Fibroblast of skin of abdomen (primary cell): Measurements from ENCODE around the gene RAB30.

Source experiments
- DNase-seq: peaks from one replicate; pipeline ENCODE4 v3.0.0-alpha.2; 2013

Gene RAB30

DNA sequence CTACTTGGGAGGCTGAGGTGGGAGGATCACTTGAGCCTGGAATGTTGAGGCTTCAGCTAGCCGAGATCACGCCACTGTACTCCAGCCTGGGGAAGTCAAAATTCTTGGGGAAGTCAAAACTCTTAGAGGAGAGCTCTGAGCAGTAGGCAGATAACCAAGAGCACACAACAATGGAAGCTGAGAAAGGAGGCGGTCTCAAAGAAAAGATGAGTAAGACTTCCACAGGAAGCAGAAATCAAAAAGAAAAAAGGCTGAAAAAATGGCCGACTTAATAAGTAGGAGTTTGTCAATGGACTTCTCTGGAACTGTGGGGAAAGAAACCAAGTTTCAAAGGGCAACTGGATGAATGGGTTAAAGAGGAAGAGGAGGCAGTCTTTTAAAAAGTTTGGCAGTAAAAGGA is 32.1 kb downstream of the RAB30 start:
- no peak for DNase-seq

DNA sequence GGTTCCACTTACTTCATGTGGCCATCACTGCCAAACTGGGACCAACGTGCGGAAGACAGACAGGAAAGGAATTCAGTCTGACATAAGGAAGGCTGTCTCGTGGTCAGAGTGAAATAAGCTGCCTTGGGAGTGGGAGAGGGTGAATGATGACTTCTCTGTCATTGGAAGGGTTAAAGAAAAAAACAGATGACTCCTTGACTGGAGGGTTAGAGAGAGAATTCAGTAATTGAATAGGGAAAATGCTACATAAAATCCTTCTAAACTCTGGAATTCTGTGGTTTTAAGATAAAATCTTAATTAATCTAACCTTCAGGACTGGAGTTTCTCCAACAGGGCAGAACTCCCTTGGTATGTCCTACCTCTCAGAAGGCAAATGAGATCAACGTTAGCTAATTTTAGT is 33.8 kb downstream of the RAB30 start:
- DNase-seq: peak; percentile 84

GRCh38 chr11:83036701-83037100 is 35.0 kb downstream of the RAB30 start:
- no peak for DNase-seq

GRCh38 chr11:83035070-83035854 is 36.4 kb downstream of the RAB30 start:
- DNase-seq: peak; percentile 70

DNA sequence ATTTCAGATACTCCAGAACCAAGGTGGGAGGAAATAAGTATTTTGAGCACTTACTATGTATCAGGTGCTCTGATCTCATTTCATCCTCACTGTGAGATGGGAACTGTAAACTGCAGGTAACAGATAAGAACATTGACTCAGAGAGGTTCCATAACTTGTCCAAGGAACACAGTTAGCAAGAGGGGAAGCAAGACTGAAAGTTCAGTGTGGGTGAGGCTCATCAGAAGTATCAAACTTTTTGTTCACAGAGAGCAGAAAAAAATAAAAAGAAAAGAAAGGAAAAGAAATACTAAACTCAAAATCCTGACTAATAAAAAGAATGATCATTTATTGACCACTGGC is 37.1 kb downstream of the RAB30 start:
- no peak for DNase-seq

GRCh38 chr11:83033972-83034672 is 37.6 kb downstream of the RAB30 start:
- DNase-seq: peak; percentile 96

DNA sequence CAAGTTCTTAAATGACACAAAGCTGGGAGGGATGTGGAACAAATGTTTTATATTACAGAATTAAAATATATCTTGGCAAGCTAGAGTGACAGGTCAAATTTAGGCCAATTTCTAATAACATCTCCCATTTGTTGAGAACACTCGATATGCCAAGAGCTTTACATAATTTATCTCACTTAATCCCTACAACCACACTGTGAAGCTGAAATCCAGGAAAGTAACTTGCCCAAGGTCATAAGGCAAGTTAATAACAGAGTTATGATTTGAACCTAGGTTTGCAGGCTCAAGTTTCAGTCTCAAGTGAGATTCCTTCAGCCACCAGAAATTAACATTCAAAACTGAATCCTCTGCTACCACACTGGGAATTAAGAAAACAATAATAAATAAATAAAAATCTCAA is 38.3 kb downstream of the RAB30 start:
- DNase-seq: no peak

- DNase-seq: no peak
These were observed 40.6 kb downstream of the RAB30 start for GRCh38 chr11:83031127-83031526.

GRCh38 chr11:83027794-83028193 is 43.9 kb downstream of the RAB30 start:
- no peak for DNase-seq

GRCh38 chr11:83027289-83027688 is 44.4 kb downstream of the RAB30 start:
- no peak for DNase-seq

DNA sequence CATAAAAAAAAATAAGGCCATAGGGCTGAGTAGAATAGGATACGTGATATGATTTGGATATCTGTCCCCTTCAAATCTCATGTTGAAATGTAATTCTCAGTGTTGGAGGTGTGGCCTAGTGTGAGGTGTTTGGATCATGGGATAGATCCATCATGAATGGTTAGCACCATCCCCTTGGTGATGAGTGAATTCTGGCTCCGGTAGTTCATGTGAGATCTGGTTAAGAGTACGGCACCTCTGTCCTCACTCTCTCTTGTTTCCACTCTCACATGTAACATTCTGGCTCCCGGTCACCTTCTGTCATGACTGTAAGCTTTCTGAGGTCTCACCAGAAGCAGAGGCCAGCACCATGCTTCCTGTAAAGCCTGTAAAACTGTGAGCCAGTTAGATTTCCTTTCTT is 45.5 kb downstream of the RAB30 start:
- DNase-seq: no peak

- no peak for DNase-seq
These were observed 46.4 kb downstream of the RAB30 start for GRCh38 chr11:83025267-83025704.

- no peak for DNase-seq
These were observed 47.3 kb downstream of the RAB30 start for GRCh38 chr11:83024270-83024854.

DNA sequence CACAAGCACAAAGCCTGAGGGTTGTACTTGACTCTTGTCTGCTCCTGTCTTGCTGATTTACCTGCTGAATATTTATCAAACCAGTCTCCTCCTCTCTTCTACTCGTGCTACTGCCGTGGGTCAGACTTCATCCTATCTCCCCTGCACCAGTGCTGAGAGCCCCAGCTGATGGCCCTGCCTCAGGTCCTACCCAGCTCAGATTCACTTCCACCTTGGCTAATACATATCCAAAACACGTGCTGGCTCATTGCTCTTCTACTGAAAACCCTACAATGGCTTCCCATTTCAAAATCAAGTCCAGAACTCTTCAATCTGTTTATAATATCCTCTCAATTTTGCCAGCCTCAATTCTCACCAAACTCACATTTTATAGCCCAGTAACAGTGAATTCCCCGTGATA is 48.3 kb downstream of the RAB30 start:
- DNase-seq: no peak

DNA sequence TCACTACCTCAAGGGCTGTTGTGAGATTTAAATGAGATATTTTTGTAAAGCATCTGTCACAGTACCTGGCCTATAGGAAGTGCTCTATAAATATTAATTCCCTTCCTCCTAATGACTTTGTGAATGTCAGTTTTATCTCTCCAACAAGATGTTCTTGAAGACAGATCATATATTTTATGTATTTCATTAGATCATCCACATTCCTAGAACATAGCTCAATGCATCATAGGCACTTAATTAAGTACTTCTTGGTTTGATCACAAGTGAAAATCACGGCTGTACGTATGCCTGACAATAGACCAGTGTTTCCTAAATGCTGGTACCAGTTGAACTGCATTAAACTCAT is 49.9 kb downstream of the RAB30 start:
- DNase-seq: no peak

DNA sequence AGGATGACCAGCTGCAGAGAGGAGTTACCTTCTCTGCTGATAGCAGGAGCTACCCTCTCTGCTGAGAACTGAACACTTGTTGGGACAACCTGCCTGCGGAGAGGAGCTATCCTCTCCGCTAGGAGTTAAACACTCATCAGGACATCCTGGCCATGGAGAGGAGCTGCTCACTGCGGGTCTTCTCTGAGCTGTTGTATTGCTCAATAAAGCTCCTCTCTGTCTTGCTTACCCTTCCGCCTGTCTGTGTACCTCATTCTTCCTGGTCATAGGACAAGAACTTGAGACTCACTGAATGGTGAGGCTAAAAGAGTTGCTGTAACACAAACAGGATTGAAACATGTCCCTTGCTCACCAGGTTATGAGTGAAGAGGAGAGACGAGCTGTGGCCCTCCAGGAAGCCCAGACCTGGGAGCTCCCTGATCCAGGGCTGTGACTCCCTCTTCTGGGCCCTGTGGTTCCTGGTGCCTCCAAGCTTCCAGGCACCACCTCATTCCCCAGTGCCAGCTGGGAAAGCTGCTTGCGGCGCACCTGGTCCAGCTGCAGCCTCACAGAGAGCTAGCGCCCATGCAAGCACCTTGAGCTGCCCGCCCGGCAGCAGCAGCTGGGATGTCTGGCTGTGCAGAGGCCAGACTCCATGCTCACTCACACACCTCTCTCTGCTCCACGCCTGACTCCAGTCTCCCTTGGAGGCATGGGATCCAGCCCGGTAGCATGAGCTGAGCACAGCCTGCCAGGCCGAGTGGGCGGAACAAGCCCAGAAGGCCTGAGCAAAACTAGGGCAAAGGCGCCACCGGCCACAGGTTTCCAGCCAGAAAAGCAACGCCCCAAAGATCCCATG is 50.5 kb downstream of the RAB30 start:
- no peak for DNase-seq

DNA sequence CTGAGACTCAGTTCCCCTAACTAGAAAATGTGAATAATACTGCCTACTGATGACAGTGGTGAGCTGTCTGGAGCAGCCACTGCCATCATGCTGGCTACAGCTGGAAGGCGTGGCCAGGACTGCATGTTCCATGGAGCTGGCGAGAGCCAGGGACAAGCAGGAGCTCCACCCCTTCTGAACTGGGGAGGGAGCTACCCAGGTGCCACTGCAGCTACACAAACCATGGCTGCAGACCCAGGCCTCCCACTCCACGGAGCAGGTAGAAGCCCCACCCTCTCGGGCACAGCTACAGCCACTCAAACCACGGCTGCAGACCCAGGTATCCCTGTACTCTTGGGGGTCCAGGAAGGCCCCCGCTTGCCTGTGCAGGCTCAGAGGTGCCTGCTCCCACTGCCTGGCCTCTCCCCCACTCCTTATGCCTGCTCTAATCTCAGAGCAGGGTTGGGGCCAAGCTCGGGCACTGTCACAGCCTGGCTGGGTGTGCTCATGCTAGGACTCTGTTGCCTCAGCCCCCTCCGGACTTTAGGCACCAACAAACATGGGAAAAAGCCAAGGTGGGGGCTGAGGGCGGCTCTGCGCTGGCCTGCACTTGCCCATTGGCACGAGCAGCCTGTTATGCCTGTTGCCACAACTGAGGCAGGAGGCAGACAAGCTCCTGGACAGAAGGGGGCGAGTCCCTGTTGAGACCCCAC is 51.7 kb downstream of the RAB30 start:
- DNase-seq: no peak

DNA sequence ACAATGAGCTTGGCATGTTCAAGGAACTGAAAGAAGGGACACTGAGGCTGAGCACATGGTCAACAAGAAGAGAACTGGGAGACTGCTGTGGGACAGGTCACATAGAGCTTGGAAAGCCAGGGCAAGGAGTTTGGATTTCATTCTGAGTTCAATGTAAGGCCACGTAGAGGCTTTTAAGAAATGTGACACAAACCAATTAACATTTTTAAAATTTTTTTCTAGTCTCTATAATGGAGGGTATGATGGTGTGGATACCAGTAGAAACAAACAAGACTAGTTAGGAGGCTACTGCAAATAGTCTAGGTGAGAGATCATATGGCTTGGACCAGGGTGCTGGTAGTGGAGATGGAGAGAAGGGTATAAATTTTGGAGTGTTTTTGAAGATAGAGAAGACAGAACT is 56.7 kb downstream of the RAB30 start:
- no peak for DNase-seq

DNA sequence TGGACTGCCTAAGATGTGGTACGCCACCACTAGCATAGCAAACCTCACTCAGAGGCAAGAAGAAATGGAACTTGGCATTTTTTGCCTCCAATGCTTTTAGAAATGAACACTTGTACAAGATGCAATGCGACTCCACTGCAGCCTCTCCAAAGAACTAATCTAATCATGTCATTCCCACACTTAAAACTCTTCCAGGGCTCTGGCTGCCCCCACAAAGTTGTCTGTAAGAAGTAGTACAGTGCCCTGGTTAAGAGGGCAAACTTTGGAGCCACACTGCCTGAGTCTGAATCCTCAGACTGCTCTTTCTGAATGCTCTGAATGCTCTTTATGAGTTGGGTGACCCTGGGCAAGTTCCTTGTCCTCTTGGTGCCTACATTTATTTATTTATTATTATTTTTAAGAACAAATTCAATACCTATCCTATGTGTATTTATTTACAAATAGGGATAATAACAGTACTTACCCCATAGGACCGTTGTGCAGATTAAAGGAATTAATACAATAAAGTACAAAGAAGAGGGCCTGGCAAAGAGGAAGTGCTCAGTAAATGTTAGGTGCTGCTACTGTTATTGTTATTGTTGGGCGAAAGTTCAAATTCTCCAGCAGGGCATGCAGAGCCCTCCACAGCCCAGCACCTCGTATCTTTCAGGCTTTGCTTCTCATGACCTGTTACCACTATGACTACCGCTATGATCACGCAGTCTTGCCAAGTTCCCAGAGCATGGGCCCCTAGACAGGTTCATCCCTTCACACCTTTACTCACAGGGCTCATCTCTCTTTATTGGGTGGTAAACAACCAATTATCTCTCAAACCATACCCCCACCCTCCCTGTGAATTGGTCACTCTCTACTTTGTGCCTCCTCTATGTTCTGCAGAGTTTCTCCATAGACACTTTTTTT is 59.3 kb downstream of the RAB30 start:
- DNase-seq: no peak

DNA sequence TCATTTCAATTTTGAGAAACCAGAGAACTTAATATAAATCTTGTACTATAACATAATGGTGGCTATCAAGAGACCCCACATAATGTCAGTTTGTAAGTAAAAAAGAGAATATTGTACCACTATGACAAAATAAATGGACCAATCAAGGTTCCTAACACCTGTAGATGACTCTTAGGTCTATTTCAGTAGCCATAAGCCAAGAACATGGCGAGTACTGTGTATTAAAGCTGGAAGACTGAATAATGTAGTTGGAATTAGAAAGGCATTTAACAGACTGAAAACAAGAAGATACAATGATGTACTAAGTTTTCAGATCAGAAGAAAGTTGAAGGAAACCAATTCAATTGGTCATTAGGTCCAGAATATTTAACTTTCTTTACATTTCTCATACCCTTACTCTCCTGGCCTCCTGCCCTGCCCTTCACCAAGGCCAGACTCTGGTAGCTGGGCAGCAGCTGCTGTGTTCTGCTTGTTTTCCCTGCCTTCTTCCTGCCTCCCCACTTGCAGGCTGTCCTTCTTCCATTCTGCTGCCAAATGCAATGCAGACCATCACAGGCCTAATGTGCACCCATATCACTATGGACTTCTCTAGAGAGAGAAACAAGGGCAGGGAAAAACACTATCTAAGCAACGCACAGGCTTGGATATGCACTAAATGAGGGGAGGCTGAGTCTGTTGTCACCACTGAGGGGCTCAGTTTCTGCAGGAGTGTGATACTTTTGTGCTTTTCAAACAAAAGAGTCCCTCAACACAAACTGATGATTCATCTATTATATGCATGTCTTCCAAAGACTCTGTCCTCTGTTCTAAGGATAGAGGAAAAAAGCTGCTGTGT is 60.1 kb downstream of the RAB30 start:
- DNase-seq: no peak

GRCh38 chr11:83009999-83010398 is 61.7 kb downstream of the RAB30 start:
- DNase-seq: no peak
